Hepatocyte (in vitro differentiated cells): ENCODE data around the gene STX4. TPM values are rescaled to one million over a fixed set of nuclear protein-coding genes. Genes with fewer than 3 reads are reported as not detected.
A peak's percentile ranks its signal among the peaks of the same experiment; 100 is the strongest.

ENCODE experiments used
- DNase-seq: peaks from one replicate; pipeline ENCODE4 v3.0.0-alpha.2; 2016; ENCODE audit warnings: low spot score
- H2AFZ ChIP-seq: fragments of 200-600 bp; sonication (generic); 2 replicates; pipeline ENCODE4 v1.6.0; 2016; ENCODE audit warnings: antibody characterized with exemption, mild to moderate bottlenecking
- H3K27ac ChIP-seq: fragments of 200-600 bp; sonication (generic); 2 replicates; pipeline ENCODE4 v1.5.1; 2016; ENCODE audit warnings: mild to moderate bottlenecking
- H3K27me3 ChIP-seq: fragments of 200-600 bp; sonication (generic); 2 replicates; pipeline ENCODE4 v1.6.1; 2016
- H3K36me3 ChIP-seq: fragments of 200-600 bp; sonication (generic); replicated peaks from 2 replicates; pipeline ENCODE4 v1.5.1; 2016; ENCODE audit warnings: low read depth; ENCODE audit not compliant: insufficient read depth
- H3K4me1 ChIP-seq: fragments of 200-600 bp; sonication (generic); 2 replicates; pipeline ENCODE4 v1.5.1; 2016; ENCODE audit warnings: mild to moderate bottlenecking, moderate library complexity; ENCODE audit not compliant: insufficient read depth
- H3K4me2 ChIP-seq: fragments of 200-600 bp; sonication (generic); 2 replicates; pipeline ENCODE4 v1.6.0; 2016
- H3K4me3 ChIP-seq: fragments of 200-600 bp; sonication (generic); 2 replicates; pipeline ENCODE4 v1.5.1; 2016; ENCODE audit warnings: mild to moderate bottlenecking
- H3K79me2 ChIP-seq: fragments of 200-600 bp; sonication (generic); 2 replicates; pipeline ENCODE4 v1.6.0; 2017; ENCODE audit warnings: mild to moderate bottlenecking
- H3K9me2 ChIP-seq: fragments of 200-600 bp; sonication (generic); replicated peaks from 2 replicates; pipeline ENCODE4 v1.6.0; 2017; ENCODE audit warnings: mild to moderate bottlenecking; ENCODE audit not compliant: insufficient read depth
- H3K9me3 ChIP-seq: fragments of 200-600 bp; sonication (generic); 2 replicates; pipeline ENCODE4 v1.5.1; 2016; ENCODE audit warnings: low read depth, mild to moderate bottlenecking
- H4K20me1 ChIP-seq: fragments of 200-600 bp; sonication (generic); 2 replicates; pipeline ENCODE4 v1.6.0; 2016; ENCODE audit warnings: mild to moderate bottlenecking; ENCODE audit not compliant: insufficient read depth, poor library complexity, severe bottlenecking
- EZH2 ChIP-seq: fragments of 200-600 bp; sonication (generic); IDR thresholded peaks from 2 replicates; pipeline ENCODE4 v1.6.1; 2016; ENCODE audit warnings: antibody characterized with exemption, mild to moderate bottlenecking, borderline replicate concordance
- EZH2phosphoT487 ChIP-seq: fragments of 200-600 bp; sonication (generic); IDR thresholded peaks from one replicate; pipeline ENCODE4 v1.6.1; 2018; ENCODE audit warnings: antibody characterized with exemption, mild to moderate bottlenecking, low read depth, moderate library complexity; ENCODE audit not compliant: unreplicated experiment, severe bottlenecking
- WGBS: methylation state at CpG from one replicate; pipeline ENCODE4 v1.1.6; 2016; ENCODE audit warnings: low lambda C conversion rate; ENCODE audit errors: missing lambda C conversion rate; 5-methylcytosine and 5-hydroxymethylcytosine counted together
- polyA plus RNA-seq: library from polyadenylated mRNA; unstranded; fragments of >200 nt; fragmentation: Nextera tagmentation; extraction: Ambion mirVana; gene quantifications from 2 replicates; pipeline ENCODE4 v1.2.1, GENCODE V29; 2016
- total RNA-seq: library from RNA; depleted of rRNA; stranded (reverse); fragments of >200 nt; gene quantifications from 2 replicates; pipeline ENCODE4 v1.2.3, GENCODE V29; 2014
- TF ChIP-seq, protein P1 (sequence below): fragments of 200-600 bp; sonication (generic); IDR thresholded peaks from 2 replicates; pipeline ENCODE4 v1.5.1; 2016; ENCODE audit warnings: antibody characterized with exemption, mild to moderate bottlenecking; ENCODE audit not compliant: poor library complexity

Gene STX4
- total and polyA plus RNA-seq, 2 experiments from 2014 or later = 25.9 to 72.4 TPM

DNA sequence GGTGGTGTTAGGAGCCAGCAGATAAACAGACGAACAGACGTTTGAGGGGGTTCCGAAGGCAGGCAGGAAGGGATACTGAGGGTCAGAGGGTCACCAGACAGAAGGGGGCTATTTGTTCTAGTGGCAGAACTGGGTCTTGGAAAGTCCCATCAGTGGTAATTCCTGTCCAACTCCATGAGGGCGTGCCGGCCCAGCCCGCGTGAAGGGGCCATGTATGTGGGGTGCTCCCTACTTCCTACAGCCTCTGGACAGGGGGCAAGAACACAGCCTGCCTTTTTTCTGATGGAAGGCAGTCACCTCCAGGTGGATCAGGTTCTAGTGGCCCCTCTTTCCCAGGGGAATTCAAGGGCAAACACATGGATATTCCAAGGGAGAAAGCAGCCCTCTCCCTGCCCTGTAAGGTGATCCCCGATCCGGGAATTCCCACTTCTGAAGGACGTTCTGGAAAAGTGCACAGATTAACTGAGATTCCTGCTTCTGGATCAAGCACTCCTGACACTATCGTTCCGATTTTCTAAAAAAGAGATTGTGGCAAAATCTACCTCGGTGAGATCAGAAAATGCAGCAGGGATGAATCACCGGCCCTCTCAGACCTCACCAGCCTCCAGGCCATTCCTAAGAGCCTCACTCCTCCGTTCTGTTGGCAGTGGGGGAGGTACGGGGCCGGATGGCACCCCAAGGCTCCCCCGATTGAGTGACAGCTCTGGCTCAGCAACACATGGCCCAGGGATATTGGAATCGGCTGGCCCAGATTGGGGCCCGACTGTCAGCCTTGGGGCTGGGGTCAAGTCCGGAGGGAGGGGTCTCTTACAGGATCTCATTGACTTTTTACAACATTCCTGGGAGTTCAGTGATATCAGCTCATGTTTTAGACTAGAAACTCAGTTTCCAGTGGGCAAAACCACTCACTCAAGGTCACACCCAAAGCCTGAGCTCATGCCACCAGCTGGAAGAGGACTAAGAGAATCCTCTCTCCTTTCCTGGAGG, 35.3 kb upstream of the STX4 start:
- H3K36me3 ChIP-seq = no peaks in the 10 kb centered on the region
- H3K4me1 ChIP-seq = peaks cover 26% of the 10 kb centered on the region
- no peaks in the 10 kb centered on the region for H3K9me3 ChIP-seq
- H2AFZ ChIP-seq = peak overlapping the region; percentile 90
- TF ChIP-seq EZH2 (no peak), EZH2phosphoT487 (no peak)
- TF ChIP-seq, protein P1, sequence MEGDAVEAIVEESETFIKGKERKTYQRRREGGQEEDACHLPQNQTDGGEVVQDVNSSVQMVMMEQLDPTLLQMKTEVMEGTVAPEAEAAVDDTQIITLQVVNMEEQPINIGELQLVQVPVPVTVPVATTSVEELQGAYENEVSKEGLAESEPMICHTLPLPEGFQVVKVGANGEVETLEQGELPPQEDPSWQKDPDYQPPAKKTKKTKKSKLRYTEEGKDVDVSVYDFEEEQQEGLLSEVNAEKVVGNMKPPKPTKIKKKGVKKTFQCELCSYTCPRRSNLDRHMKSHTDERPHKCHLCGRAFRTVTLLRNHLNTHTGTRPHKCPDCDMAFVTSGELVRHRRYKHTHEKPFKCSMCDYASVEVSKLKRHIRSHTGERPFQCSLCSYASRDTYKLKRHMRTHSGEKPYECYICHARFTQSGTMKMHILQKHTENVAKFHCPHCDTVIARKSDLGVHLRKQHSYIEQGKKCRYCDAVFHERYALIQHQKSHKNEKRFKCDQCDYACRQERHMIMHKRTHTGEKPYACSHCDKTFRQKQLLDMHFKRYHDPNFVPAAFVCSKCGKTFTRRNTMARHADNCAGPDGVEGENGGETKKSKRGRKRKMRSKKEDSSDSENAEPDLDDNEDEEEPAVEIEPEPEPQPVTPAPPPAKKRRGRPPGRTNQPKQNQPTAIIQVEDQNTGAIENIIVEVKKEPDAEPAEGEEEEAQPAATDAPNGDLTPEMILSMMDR = no peak
- no peaks in the 10 kb centered on the region for H3K9me2 ChIP-seq
- WGBS = 52% methylated on average over 21 of the region's 21 CpGs
- H3K27me3 ChIP-seq = peaks cover 4% of the 10 kb centered on the region
- no peaks in the 10 kb centered on the region for H3K79me2 ChIP-seq
- peak overlapping the region; percentile 47 for H3K4me3 ChIP-seq
- no peaks in the 10 kb centered on the region for H4K20me1 ChIP-seq
- peak overlapping the region; percentile 96 for H3K4me2 ChIP-seq
- peak; percentile 66 for DNase-seq
- H3K27ac ChIP-seq = peak overlapping the region; percentile 81

DNA sequence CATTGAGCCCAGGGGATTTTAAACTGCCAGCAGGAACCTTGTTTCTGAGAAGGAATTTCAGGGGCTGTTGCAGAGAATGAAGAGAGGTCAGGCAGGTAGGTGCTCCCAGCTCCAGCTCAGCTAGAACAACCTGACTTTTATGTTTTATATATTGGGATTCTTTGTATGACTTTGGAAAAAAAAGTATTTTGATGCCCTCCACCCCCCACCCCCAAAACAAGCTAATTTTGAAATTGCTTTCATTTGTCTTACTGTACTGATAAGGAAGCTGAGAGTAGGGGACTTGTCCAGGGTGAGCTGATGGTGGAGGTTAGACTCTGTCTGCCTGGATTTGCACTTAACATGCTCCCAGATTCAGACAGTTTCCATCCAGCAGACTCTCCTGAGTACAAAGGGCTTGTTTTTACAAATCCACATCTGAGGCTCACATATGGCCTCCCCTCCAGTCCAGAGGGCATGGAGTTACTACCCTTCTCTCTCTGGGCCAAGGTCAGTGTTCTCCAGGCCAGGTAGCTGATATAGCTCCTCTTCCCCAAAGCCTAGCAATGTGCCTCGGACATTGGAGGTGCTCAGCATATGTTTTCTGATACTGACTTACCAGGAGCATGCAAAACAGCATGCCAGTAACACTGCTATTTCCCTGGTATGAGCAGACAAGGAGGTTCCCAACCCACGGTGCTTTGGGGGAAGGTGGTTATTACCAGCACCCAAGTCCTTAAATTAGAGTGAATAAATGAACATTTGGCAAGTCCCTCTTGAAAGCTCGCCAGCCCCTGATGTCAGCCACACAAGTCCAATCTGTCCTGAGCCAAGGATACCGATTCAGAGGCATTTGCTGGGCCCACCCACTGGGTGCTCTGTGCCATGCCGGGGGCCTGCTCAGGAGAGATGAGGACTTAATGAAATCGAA, 34.3 kb upstream of the STX4 start:
- no peak for DNase-seq
- no peaks in the 10 kb centered on the region for H4K20me1 ChIP-seq
- peak overlapping the region; percentile 81 for H3K27ac ChIP-seq

DNA sequence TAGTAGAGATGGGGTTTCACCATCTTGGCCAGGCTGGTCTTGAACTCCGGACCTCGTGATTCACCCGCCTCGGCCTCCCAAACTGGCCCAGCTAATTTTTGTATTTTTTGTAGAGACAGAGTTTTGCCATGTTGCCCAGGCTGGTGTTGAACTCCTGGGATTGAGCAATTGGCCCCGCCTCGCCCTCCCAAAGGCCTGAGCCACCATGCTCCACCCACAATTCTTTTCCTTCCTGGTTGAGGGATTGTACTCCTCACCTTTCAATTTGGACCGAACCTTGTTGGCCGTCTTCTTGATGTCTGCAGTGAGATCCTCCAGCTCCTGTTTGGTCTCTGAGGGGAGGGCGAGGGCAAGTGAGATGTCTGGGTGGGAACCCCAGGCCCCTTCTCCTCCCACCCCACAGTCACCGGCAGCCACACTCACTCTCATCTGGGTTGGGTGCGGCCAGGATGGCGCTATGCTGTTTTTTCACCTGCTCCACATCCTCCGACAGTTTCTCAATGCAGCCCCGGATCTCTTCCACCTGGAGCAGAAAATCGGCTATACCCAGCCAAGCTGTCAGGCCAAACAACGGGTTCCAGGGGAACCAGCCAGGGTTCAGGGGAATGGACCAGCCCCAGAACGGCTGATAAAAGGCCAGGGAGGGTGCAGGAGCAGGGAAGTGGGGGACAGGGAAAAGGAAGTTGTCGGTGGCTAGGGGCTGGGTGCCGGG, 32.5 kb upstream of the STX4 start:
- Histone ChIP-seq H3K27me3 (peaks cover under 1% of the 10 kb centered on the region), H3K4me1 (peaks cover 26% of the 10 kb centered on the region), H3K36me3 (no peaks in the 10 kb centered on the region), H3K4me3 (no peak overlapping the region), H3K27ac (no peak overlapping the region), H2AFZ (no peak overlapping the region), H3K79me2 (no peaks in the 10 kb centered on the region), H4K20me1 (no peaks in the 10 kb centered on the region), H3K9me2 (no peaks in the 10 kb centered on the region), H3K4me2 (no peak overlapping the region), H3K9me3 (no peaks in the 10 kb centered on the region)
- no peak for DNase-seq
- 97% methylated on average over 19 of the region's 19 CpGs for WGBS
- TF ChIP-seq EZH2phosphoT487 (no peak), EZH2 (no peak)
- TF ChIP-seq, protein P1 = no peak

More for the DNA sequence above, 34.3 kb upstream of the STX4 start:
- TF ChIP-seq EZH2phosphoT487 (no peak), EZH2 (no peak)
- TF ChIP-seq, protein P1 = no peak
- Histone ChIP-seq H3K9me3 (no peaks in the 10 kb centered on the region), H3K4me2 (no peak overlapping the region), H2AFZ (no peak overlapping the region), H3K27me3 (peaks cover 4% of the 10 kb centered on the region), H3K36me3 (no peaks in the 10 kb centered on the region), H3K4me1 (peaks cover 26% of the 10 kb centered on the region), H3K4me3 (no peak overlapping the region), H3K9me2 (no peaks in the 10 kb centered on the region), H3K79me2 (no peaks in the 10 kb centered on the region)
- 81% methylated on average over 6 of the region's 6 CpGs for WGBS
